WTC11 (cell line): ENCODE data around the gene SECTM1. TPM values are rescaled to one million over a fixed set of nuclear protein-coding genes. Genes with fewer than 3 reads are reported as not detected.
"Not testable (repeated sequence)": the region's sequence is repeated elsewhere in the genome, so short reads cannot be mapped to it uniquely, and the experiment has no call there.

Experiments
- ATAC-seq: fragments of 200-7000 bp; cut with Tn5 transposase; 2 replicates; pipeline ENCODE4 v1.10.0; 2021; ENCODE audit warnings: mild to moderate bottlenecking, moderate library complexity
- CTCF ChIA-PET: fragments of 300-600 bp; sonication (Branson Sonifier 250); formaldehyde crosslinking; loops from one replicate; lab custom pipeline; 2021; ENCODE audit warnings: antibody characterized with exemption; lab: Charles Lee
- POLR2A ChIA-PET: fragments of 350-600 bp; sonication (Branson Sonifier 250); formaldehyde crosslinking; loops from one replicate; lab custom pipeline; 2021; ENCODE audit warnings: antibody characterized with exemption; lab: Charles Lee
- DNase-seq: peaks from one replicate; pipeline ENCODE4 v3.0.0; 2021; ENCODE audit warnings: low spot score
- H3K27ac Mint-ChIP-seq: 2 replicates; pipeline ENCODE4 v1.8.0; 2021; ENCODE audit warnings: mixed read lengths
- H3K27me3 Mint-ChIP-seq: 2 replicates; pipeline ENCODE4 v1.8.0; 2021; ENCODE audit warnings: low read depth, mild to moderate bottlenecking, moderate library complexity, mixed read lengths
- H3K36me3 Mint-ChIP-seq: 2 replicates; pipeline ENCODE4 v1.8.0; 2021; ENCODE audit warnings: mixed read lengths
- H3K4me1 Mint-ChIP-seq: 2 replicates; pipeline ENCODE4 v1.8.0; 2022; ENCODE audit warnings: mixed read lengths
- H3K4me3 Mint-ChIP-seq: 2 replicates; pipeline ENCODE4 v1.8.0; 2021; ENCODE audit warnings: mild to moderate bottlenecking, moderate library complexity, mixed read lengths
- H3K9me3 Mint-ChIP-seq: 2 replicates; pipeline ENCODE4 v1.8.0; 2021; ENCODE audit warnings: mixed read lengths
- CREB1 ChIP-seq: sonication (generic); formaldehyde crosslinking; IDR thresholded peaks from 2 replicates; pipeline ENCODE4 v1.8.0; 2023; ENCODE audit warnings: mild to moderate bottlenecking, missing genetic modification reagents
- ERG ChIP-seq: fragments of 250-450 bp; sonication (Bioruptor Pico); IDR thresholded peaks from 2 replicates; pipeline ENCODE4 v1.8.0; 2021; ENCODE audit warnings: mild to moderate bottlenecking
- ESRRA ChIP-seq: sonication (generic); formaldehyde crosslinking; IDR thresholded peaks from 2 replicates; pipeline ENCODE4 v1.8.1; 2022; ENCODE audit warnings: mild to moderate bottlenecking, missing genetic modification reagents, borderline replicate concordance
- GABPB1 ChIP-seq: sonication (generic); formaldehyde crosslinking; IDR thresholded peaks from 2 replicates; pipeline ENCODE4 v1.8.1; 2023; ENCODE audit warnings: mild to moderate bottlenecking, missing genetic modification reagents
- HMGA2 ChIP-seq: fragments of 250-450 bp; sonication (Bioruptor Pico); IDR thresholded peaks from 2 replicates; pipeline ENCODE4 v1.4.0; 2021; ENCODE audit warnings: mild to moderate bottlenecking, moderate library complexity
- JAZF1 ChIP-seq: fragments of 250-450 bp; sonication (Bioruptor Pico); IDR thresholded peaks from 2 replicates; pipeline ENCODE4 v1.9.0; 2021; ENCODE audit warnings: moderate library complexity, mild to moderate bottlenecking, inconsistent platforms
- PRDM15 ChIP-seq: sonication (generic); formaldehyde crosslinking; IDR thresholded peaks from 2 replicates; pipeline ENCODE4 v1.8.0; 2022; ENCODE audit warnings: missing genetic modification reagents
- PRRX2 ChIP-seq: fragments of 250-450 bp; sonication (Bioruptor Pico); IDR thresholded peaks from 2 replicates; pipeline ENCODE4 v1.8.0; 2021; ENCODE audit warnings: mild to moderate bottlenecking
- TEAD1 ChIP-seq: sonication (generic); formaldehyde crosslinking; IDR thresholded peaks from 2 replicates; pipeline ENCODE4 v1.8.0; 2022; ENCODE audit warnings: mild to moderate bottlenecking, missing genetic modification reagents
- ZNF121 ChIP-seq: sonication (generic); formaldehyde crosslinking; IDR thresholded peaks from 2 replicates; pipeline ENCODE4 v1.8.0; 2023; ENCODE audit warnings: missing genetic modification reagents
- ZNF232 ChIP-seq: sonication (generic); formaldehyde crosslinking; IDR thresholded peaks from 2 replicates; pipeline ENCODE4 v1.8.0; 2022; ENCODE audit warnings: mild to moderate bottlenecking, missing genetic modification reagents
- ZNF396 ChIP-seq: fragments of 250-450 bp; sonication (Bioruptor Pico); IDR thresholded peaks from 2 replicates; pipeline ENCODE4 v1.8.0; 2021; ENCODE audit warnings: mild to moderate bottlenecking, moderate library complexity, borderline replicate concordance
- ZNF416 ChIP-seq: fragments of 250-450 bp; sonication (Bioruptor Pico); IDR thresholded peaks from 2 replicates; pipeline ENCODE4 v1.9.0; 2021; ENCODE audit warnings: mild to moderate bottlenecking, inconsistent platforms
- total RNA-seq: library from RNA; stranded (reverse); gene quantifications from 3 replicates; pipeline ENCODE4 v1.2.3, GENCODE V29; 2021

The SECTM1 gene
- total RNA-seq, 1 experiment from 2014 or later, result 0.22 TPM

GRCh38 chr17:82382933-82383255 is 49.3 kb upstream of the SECTM1 start:
- peaks cover 5% of the 10 kb centered on the region for H3K27me3 Mint-ChIP-seq
- H3K27ac Mint-ChIP-seq, result no peak overlapping the region
- ChIA-PET POLR2A (no interaction called here), CTCF (interaction anchor here (1.8 kb wide), 1 partner anchor 42 kb away, joined by 4 read pairs; no protein-coding TSS in a partner anchor)
- no peak overlapping the region for H3K4me3 Mint-ChIP-seq
- ATAC-seq (no peak), DNase-seq (no peak)
- H3K9me3 Mint-ChIP-seq, result no peaks in the 10 kb centered on the region
- no peaks in the 10 kb centered on the region for H3K36me3 Mint-ChIP-seq
- no peak for TF ChIP-seq CREB1 (CRISPR knock-in tag)
- no peak for TF ChIP-seq ZNF396 (CRISPR knock-in tag)
- TF ChIP-seq HMGA2 (CRISPR knock-in tag), result no peak
- TF ChIP-seq ZNF416 (CRISPR knock-in tag), result no peak
- no peak for TF ChIP-seq PRDM15 (CRISPR knock-in tag)
- TF ChIP-seq ERG (CRISPR knock-in tag), result no peak
- TF ChIP-seq GABPB1 (CRISPR knock-in tag), result no peak
- H3K4me1 Mint-ChIP-seq, result peaks cover 3% of the 10 kb centered on the region

GRCh38 chr17:82382220-82382932 is 48.8 kb upstream of the SECTM1 start:
- ATAC-seq, DNase-seq, H3K9me3 Mint-ChIP-seq, H3K36me3 Mint-ChIP-seq, H3K27me3 Mint-ChIP-seq, H3K27ac Mint-ChIP-seq, POLR2A ChIA-PET, H3K4me1 Mint-ChIP-seq, H3K4me3 Mint-ChIP-seq, CTCF ChIA-PET: not testable (repeated sequence)
- TF ChIP-seq ZNF121 (CRISPR knock-in tag), result 0 out of 2 replicates have a peak, but pooled peaks have one; percentile 62

GRCh38 chr17:82381703-82382009 is 48.1 kb upstream of the SECTM1 start:
- DNase-seq, H3K36me3 Mint-ChIP-seq, H3K9me3 Mint-ChIP-seq, H3K4me3 Mint-ChIP-seq, H3K4me1 Mint-ChIP-seq, POLR2A ChIA-PET, H3K27me3 Mint-ChIP-seq, ATAC-seq, H3K27ac Mint-ChIP-seq: not testable (repeated sequence)
- CTCF ChIA-PET, result interaction anchor here (0.7 kb wide), 1 partner anchor 317 kb away, joined by 4 read pairs; the partner anchor contains the start of gene RAB40B

- Mint-ChIP-seq H3K36me3 (no peaks in the 10 kb centered on the region), H3K27me3 (peaks cover 9% of the 10 kb centered on the region), H3K4me3 (no peak overlapping the region), H3K4me1 (peaks cover 3% of the 10 kb centered on the region), H3K27ac (no peak overlapping the region), H3K9me3 (no peaks in the 10 kb centered on the region)
- POLR2A ChIA-PET, result no interaction called here
- DNase-seq, result no peak
- no peak for ATAC-seq
- CTCF ChIA-PET, result interaction anchor here (0.7 to 1.0 kb wide), 2 partner anchors 29 to 317 kb away, joined by 3 to 4 read pairs; partner anchors contain the start of gene RAB40B
- TF ChIP-seq PRRX2 (no peak), TEAD1 (CRISPR knock-in tag) (no peak), JAZF1 (CRISPR knock-in tag) (no peak), ZNF232 (CRISPR knock-in tag) (no peak), ESRRA (CRISPR knock-in tag) (no peak)
Measured at GRCh38 chr17:82380860-82381702, 47.5 kb upstream of the SECTM1 start.
